HCT116 (cell line): ENCODE measurements around the gene ATP1A2.

ENCODE experiments used
- TCF7L2 ChIP-seq: IDR thresholded peaks from 2 replicates; pipeline ENCODE4 v1.7.0; 2011; ENCODE audit warnings: borderline replicate concordance, inconsistent platforms; ENCODE audit not compliant: insufficient read depth, insufficient read length; ENCODE audit errors: extremely low read depth
- ZFX ChIP-seq: fragments of 450-650 bp; IDR thresholded peaks from 2 replicates; pipeline ENCODE4 v1.6.1; 2017

- TF ChIP-seq TCF7L2: no peak
- TF ChIP-seq ZFX: no peak
These were observed 14.4 kb upstream of the ATP1A2 start for GRCh38 chr1:160101037-160101716.
